Measurements from ENCODE around the gene MACROH2A1. TPM values are rescaled to one million over a fixed set of nuclear protein-coding genes. Genes with fewer than 3 reads are reported as not detected.

MACROH2A1 gene
- total and polyA plus RNA-seq, 2 experiments from 2014 or later, result 64.9 to 81.6 TPM

GRCh38 chr5:135437422-135437795 lies 38.4 kb upstream of the MACROH2A1 start:
- Histone ChIP-seq H2AFZ (no peak overlapping the region), H3K79me2 (replicated peaks; ENCODE audit: insufficient read depth) (no peaks in the 10 kb centered on the region), H4K20me1 (replicated peaks; ENCODE audit: insufficient read depth) (no peaks in the 10 kb centered on the region), H3K4me1 (ENCODE audit: insufficient read depth) (no peaks in the 10 kb centered on the region), H3K4me3 (no peak overlapping the region), H3K9me2 (ENCODE audit: insufficient read depth) (no peaks in the 10 kb centered on the region), H3F3A (replicated peaks; ENCODE audit: low read depth) (no peaks in the 10 kb centered on the region), H3K27me3 (ENCODE audit: insufficient read depth) (no peaks in the 10 kb centered on the region), H3K36me3 (ENCODE audit: insufficient read depth) (no peaks in the 10 kb centered on the region), H3K4me2 (no peak overlapping the region), H3K27ac (ENCODE audit: low read depth) (no peak overlapping the region)
- Mint-ChIP-seq H3K4me1 (peaks cover 15% of the 10 kb centered on the region), H3K36me3 (ENCODE audit: low read depth) (no peaks in the 10 kb centered on the region), H3K9me3 (no peaks in the 10 kb centered on the region), H3K4me3 (no peak overlapping the region), H3K27ac (no peak overlapping the region), H3K27me3 (ENCODE audit: insufficient read depth, low read depth, poor library complexity) (peaks cover 3% of the 10 kb centered on the region)
- TF ChIP-seq STAT1 (IDR thresholded peaks at IDR 0.05; ENCODE audit: unreplicated experiment) (no peak), ZNF114 (CRISPR knock-in tag; IDR thresholded peaks at IDR 0.05) (no peak), JUNB (IDR thresholded peaks at IDR 0.05; ENCODE audit: unreplicated experiment) (no peak), NANOG (IDR thresholded peaks at IDR 0.05; ENCODE audit: borderline replicate concordance) (no peak), ZNF462 (CRISPR knock-in tag; IDR thresholded peaks at IDR 0.05) (no peak), POLR2AphosphoS5 (IDR thresholded peaks at IDR 0.05; ENCODE audit: low read depth) (no peak), CREB1 (CRISPR knock-in tag; IDR thresholded peaks at IDR 0.05; ENCODE audit: low read depth) (no peak), CTCF (conservative IDR thresholded peaks at IDR 0.05; ENCODE audit: low read depth in 2 of 2) (no peak), ZNF331 (CRISPR knock-in tag; IDR thresholded peaks at IDR 0.05; ENCODE audit: low read depth) (no peak), ETS1 (IDR thresholded peaks at IDR 0.05) (no peak), REST (IDR thresholded peaks at IDR 0.05; ENCODE audit: unreplicated experiment) (no peak), EZH2 (IDR thresholded peaks at IDR 0.05; ENCODE audit: low read depth, unreplicated experiment) (no peak), EZH2phosphoT487 (IDR thresholded peaks at IDR 0.05; ENCODE audit: unreplicated experiment) (no peak)
- DNase-seq (ENCODE audit: low spot score) (no peak), ATAC-seq (no peak)

Data from GM23338 (cell line).